Epithelial cell of esophagus (primary cell): ENCODE data around the gene EGFL6.
"Not testable (repeated sequence)": the region's sequence is repeated elsewhere in the genome, so short reads cannot be mapped to it uniquely, and the experiment has no call there.

Experiments
- DNase-seq: peaks from one replicate; pipeline ENCODE4 v3.0.0; 2010; ENCODE audit warnings: low read depth
- H3K4me3 ChIP-seq: 2 replicates; pipeline ENCODE4 v1.5.1; 2011; ENCODE audit warnings: mild to moderate bottlenecking, low read length, control low read depth
- TF ChIP-seq, protein P1 (sequence below): IDR thresholded peaks from 2 replicates; pipeline ENCODE4 v1.5.1; 2011; ENCODE audit warnings: low read depth, mild to moderate bottlenecking, low read length, control low read depth, inconsistent platforms; ENCODE audit not compliant: insufficient read depth; ENCODE audit errors: missing control alignments

EGFL6 gene

DNA sequence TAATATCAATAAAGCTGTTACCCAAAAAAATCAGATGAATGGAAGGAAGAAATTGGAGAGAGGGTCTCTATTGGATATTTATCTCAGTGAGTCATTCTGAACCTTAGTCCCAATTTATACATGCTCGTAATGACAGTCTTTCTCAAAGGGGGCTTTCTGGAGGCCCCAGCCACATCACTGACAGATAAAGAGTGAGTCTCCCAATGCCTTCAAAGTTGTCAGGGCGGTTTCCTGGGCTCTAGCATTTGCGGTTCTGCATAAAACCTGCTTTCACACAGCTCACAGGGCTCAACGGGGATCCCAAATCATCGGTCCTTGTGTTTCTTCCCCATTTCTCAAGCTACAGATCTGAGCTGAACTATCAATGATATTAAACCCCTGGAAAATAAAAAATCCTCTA is 100.8 kb downstream of the EGFL6 start:
- TF ChIP-seq, protein P1, sequence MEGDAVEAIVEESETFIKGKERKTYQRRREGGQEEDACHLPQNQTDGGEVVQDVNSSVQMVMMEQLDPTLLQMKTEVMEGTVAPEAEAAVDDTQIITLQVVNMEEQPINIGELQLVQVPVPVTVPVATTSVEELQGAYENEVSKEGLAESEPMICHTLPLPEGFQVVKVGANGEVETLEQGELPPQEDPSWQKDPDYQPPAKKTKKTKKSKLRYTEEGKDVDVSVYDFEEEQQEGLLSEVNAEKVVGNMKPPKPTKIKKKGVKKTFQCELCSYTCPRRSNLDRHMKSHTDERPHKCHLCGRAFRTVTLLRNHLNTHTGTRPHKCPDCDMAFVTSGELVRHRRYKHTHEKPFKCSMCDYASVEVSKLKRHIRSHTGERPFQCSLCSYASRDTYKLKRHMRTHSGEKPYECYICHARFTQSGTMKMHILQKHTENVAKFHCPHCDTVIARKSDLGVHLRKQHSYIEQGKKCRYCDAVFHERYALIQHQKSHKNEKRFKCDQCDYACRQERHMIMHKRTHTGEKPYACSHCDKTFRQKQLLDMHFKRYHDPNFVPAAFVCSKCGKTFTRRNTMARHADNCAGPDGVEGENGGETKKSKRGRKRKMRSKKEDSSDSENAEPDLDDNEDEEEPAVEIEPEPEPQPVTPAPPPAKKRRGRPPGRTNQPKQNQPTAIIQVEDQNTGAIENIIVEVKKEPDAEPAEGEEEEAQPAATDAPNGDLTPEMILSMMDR, result no peak
- no peak overlapping the region for H3K4me3 ChIP-seq
- no peak for DNase-seq

DNA sequence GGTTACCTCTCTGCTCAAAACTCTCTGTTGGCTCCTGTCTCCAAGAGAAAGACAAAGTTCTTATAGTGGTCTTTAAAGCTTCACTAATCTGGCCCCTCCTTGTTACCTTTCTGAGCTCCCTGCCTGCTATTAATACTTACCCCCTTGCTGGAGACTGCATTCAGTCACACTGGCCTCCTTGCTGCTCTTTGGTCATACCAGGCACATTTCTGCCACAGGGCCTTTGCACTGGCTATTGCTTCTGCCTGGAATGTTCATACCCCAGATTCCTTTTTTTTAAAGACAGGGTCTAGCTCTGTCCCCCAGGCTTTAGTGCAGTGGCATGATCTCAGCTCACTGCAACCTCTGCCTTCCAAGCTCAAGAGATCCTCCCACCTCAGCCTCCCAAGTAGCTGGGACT is 103.6 kb downstream of the EGFL6 start:
- TF ChIP-seq, protein P1, result no peak
- no peak for DNase-seq
- H3K4me3 ChIP-seq, result no peak overlapping the region

DNA sequence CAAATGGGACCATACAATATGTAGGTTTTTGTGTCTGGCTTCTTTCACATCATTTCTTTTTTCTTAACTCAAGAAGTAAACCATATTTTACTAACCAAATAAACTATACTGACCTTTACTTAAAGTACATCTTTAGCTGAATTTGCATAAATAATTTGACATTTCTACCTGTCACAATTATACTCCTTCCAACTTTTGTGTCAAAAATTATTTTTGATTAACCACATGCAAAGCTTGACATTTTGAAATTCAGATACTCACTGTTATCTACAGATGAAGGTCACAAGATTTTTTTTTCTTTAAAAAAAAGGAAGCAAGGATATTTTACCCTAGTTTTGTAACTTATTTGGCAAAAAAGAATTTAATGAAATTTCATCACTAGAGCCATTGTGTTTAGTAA is 107.5 kb downstream of the EGFL6 start:
- H3K4me3 ChIP-seq, result no peak overlapping the region

DNA sequence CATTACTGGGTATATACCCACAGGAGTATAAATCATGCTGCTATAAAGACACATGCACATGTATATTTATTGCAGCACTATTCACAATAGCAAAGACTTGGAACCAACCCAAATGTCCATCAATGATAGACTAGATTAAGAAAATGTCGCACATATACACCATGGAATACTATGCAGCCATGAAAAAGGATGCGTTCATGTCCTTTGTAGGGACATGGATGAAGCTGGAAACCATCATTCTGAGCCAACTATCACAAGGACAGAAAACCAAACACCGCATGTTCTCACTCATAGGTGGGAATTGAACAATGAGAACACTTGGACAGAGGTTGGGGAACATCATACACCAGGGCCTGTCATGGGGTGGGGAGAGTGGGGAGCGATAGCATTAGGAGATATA is 110.3 kb downstream of the EGFL6 start:
- not testable (repeated sequence) for H3K4me3 ChIP-seq, DNase-seq

More for the DNA sequence above, 107.5 kb downstream of the EGFL6 start:
- DNase-seq, result no peak
- TF ChIP-seq, protein P1, result no peak

DNA sequence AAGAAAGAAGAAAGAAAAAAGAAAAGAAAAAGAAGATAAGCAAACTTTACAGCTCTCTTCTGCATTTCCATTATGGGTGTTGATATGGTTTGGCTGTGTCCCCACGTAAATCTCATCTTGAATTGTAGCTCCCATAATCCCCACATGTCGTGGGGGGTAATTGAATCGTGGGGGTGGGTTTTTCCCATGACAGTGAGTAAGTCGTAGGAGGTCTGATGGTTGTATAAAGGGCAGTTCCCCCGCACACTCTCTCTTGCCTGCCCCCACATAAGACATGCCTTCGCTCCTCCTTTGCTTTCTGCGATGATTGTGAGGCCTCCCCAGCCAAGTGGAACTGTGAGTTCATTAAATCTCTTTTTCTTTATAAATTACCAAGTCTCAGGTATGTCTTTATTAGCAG is 112.2 kb downstream of the EGFL6 start:
- TF ChIP-seq, protein P1, result no peak
- no peak for DNase-seq
- H3K4me3 ChIP-seq, result no peak overlapping the region
